ENCODE data around the gene ZNF575. TPM values are rescaled to one million over a fixed set of nuclear protein-coding genes. Genes with fewer than 3 reads are reported as not detected.

The ZNF575 gene
- total RNA-seq, 6 experiments from 2014 or later: 0.89 to 0.99 (median 0.95) TPM; not detected in 1

DNA sequence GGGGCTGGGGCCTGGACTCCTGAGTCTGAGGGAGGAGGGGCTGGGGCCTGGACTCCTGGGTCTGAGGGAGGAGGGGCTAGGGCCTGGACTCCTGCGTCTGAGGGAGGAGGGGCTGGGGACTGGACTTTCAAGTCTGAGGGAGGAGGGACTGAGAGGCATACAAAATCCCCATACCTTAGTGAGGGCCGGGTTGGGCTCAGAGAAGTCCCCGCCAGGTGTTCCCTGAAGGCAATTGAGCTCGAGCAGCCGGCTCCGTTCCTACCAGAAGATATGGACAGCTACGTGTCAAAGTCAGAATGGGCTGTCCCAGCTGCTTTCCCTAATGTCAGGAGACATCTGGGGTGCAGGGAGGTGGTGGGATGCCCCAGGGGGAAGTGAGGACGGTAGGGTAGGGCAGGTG is 37.9 kb upstream of the ZNF575 start:
- Histone ChIP-seq H3K4me1 (peaks cover 0 to 28% (median 8%) of the 10 kb centered on the region in 4 donors), H3K4me3 (no peak overlapping the region), H3K9me3 (no peaks in the 10 kb centered on the region), H3K27me3 (no peaks in the 10 kb centered on the region), H3K36me3 (peaks cover 0 to 27% (median 10%) of the 10 kb centered on the region in 4 donors), H3K27ac (no peak overlapping the region)
- WGBS (ENCODE audit: insufficient coverage, low coverage, low lambda C conversion rate, missing lambda C conversion rate): no CpG with 5 or more reads among the region's 8 CpGs
- no peak for TF ChIP-seq POLR2A (IDR thresholded peaks at IDR 0.05)
- TF ChIP-seq, protein P1, sequence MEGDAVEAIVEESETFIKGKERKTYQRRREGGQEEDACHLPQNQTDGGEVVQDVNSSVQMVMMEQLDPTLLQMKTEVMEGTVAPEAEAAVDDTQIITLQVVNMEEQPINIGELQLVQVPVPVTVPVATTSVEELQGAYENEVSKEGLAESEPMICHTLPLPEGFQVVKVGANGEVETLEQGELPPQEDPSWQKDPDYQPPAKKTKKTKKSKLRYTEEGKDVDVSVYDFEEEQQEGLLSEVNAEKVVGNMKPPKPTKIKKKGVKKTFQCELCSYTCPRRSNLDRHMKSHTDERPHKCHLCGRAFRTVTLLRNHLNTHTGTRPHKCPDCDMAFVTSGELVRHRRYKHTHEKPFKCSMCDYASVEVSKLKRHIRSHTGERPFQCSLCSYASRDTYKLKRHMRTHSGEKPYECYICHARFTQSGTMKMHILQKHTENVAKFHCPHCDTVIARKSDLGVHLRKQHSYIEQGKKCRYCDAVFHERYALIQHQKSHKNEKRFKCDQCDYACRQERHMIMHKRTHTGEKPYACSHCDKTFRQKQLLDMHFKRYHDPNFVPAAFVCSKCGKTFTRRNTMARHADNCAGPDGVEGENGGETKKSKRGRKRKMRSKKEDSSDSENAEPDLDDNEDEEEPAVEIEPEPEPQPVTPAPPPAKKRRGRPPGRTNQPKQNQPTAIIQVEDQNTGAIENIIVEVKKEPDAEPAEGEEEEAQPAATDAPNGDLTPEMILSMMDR (IDR thresholded peaks at IDR 0.05): no peak
- DNase-seq (no peak), ATAC-seq (no peak)
- intact Hi-C loops (cut with DNase I): no loop called here

DNA sequence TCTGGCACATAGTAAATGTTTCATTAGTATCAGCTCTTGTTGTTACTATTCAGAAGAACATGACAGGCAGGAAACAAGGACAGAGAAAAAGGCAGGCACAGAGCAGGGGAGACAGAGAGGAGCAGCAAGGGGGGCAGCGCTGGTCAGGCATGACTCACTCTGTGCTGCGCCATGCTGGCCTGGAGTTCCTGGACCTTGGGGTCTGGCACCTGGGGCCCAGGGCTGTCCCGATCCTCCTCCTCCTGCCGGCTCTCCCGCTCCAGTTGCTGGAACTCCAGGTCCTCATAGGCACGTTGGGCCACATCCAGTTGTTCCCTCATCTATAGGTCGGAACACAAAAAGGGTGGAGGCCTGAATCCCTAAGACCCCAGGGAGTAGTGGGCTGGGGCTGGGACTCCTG is 36.0 kb upstream of the ZNF575 start:
- intact Hi-C loops (cut with DNase I): no loop called here
- peaks cover 0 to 29% (median 9%) of the 10 kb centered on the region in 4 donors for H3K4me1 ChIP-seq
- TF ChIP-seq, protein P1 (IDR thresholded peaks at IDR 0.05): no peak
- TF ChIP-seq POLR2A (IDR thresholded peaks at IDR 0.05): no peak
- no peak overlapping the region for H3K4me3 ChIP-seq
- peaks cover 0 to 27% (median 10%) of the 10 kb centered on the region in 4 donors for H3K36me3 ChIP-seq
- no peaks in the 10 kb centered on the region for H3K27me3 ChIP-seq
- DNase-seq (no peak), ATAC-seq (peak in 1 of 4 donors; percentile 7)
- no peaks in the 10 kb centered on the region for H3K9me3 ChIP-seq
- WGBS (ENCODE audit: insufficient coverage, low coverage, low lambda C conversion rate, missing lambda C conversion rate): 100% methylated on average over 1 of the region's 7 CpGs
- no peak overlapping the region for H3K27ac ChIP-seq

DNA sequence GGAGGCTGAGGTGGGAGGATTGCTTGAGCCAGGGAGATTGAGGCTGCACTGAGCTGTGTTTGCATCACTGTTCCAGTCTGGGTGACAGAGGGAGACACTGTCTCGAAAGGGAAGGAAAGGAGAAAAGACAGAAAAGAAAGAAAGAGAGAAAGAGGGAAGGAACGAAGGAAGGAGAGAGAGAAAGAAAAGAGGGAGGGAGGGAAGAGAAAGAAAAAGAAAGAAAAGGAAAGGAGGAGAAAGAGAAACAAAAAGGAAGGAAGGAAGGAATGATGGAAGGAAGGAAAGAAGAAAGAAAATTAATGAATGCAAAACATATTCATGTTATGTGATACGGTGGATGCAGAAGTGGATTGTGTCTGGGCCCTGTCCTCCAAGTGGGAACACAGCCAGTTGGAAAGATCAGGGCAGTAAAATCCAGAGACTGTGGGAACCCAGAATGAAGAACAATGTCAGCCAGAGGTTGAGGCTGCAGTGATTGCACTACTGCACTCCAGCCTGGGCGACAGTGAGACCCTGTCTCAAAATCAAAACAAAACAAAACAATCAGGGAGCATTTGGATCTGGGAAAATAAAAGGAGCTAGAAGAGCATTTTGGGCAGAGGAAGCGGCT is 34.6 kb upstream of the ZNF575 start:
- Histone ChIP-seq H3K27ac (peak overlapping the region; percentile 39 to 81 (median 79)), H3K4me1 (peaks cover 0 to 43% (median 14%) of the 10 kb centered on the region in 4 donors), H3K27me3 (no peaks in the 10 kb centered on the region), H3K36me3 (peaks cover 0 to 27% (median 8%) of the 10 kb centered on the region in 4 donors), H3K9me3 (no peaks in the 10 kb centered on the region), H3K4me3 (no peak overlapping the region)
- WGBS (ENCODE audit: insufficient coverage, low coverage, low lambda C conversion rate, missing lambda C conversion rate): 48% methylated on average over 4 of the region's 5 CpGs
- intact Hi-C loops (cut with DNase I): no loop called here
- TF ChIP-seq, protein P1 (IDR thresholded peaks at IDR 0.05): no peak
- TF ChIP-seq POLR2A (IDR thresholded peaks at IDR 0.05): no peak
- DNase-seq: peak in 1 of 3 donors; percentile 69
- ATAC-seq: peak; percentile 11 to 61 (median 40)

DNA sequence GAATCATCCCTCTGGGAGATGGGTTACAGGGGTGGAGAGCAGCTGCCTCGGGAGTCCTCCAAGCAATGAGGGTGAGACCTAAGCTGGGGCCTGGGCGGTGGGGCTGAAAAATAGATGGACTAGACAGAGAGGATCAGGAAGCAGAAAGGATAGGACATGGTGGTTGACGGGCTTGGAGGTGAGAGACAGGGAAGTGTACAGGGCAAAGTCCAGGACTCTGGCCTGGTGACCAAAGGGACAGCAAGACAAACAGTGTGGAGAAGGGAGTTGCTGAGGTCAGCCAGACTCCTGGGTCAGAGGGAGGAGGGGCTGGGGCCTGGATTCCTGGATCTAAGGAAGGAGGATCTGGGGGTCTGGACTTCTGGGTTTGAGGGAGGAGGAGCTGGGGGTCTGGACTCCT is 33.9 kb upstream of the ZNF575 start:
- Histone ChIP-seq H3K4me1 (peaks cover 0 to 43% (median 14%) of the 10 kb centered on the region in 4 donors), H3K4me3 (no peak overlapping the region), H3K27me3 (no peaks in the 10 kb centered on the region), H3K27ac (peak overlapping the region; percentile 39 to 81 (median 79)), H3K9me3 (no peaks in the 10 kb centered on the region), H3K36me3 (peaks cover 0 to 23% (median 8%) of the 10 kb centered on the region in 4 donors)
- WGBS (ENCODE audit: insufficient coverage, low coverage, low lambda C conversion rate, missing lambda C conversion rate): 16% methylated on average over 3 of the region's 3 CpGs
- intact Hi-C loops (cut with DNase I): no loop called here
- ATAC-seq (peak; percentile 77 to 84 (median 82)), DNase-seq (peak; percentile 77 to 93 (median 91))
- TF ChIP-seq POLR2A (IDR thresholded peaks at IDR 0.05): no peak
- TF ChIP-seq, protein P1 (IDR thresholded peaks at IDR 0.05): no peak
